Colon (tissue), 2 donors: Measurements from ENCODE around the gene DDR2.
"Not testable (repeated sequence)": the region's sequence is repeated elsewhere in the genome, so short reads cannot be mapped to it uniquely, and the experiment has no call there.

Experiments used
- FAIRE-seq: peaks from 2 replicates; lab custom pipeline; 2012; peaks lifted over from hg19 to GRCh38; lab: Jason Lieb, UNC
- donor health status: control.
- donor health status: control.

DDR2 gene

GRCh38 chr1:162725301-162725837 lies 93.1 kb downstream of the DDR2 start:
- FAIRE-seq = no peak

DNA sequence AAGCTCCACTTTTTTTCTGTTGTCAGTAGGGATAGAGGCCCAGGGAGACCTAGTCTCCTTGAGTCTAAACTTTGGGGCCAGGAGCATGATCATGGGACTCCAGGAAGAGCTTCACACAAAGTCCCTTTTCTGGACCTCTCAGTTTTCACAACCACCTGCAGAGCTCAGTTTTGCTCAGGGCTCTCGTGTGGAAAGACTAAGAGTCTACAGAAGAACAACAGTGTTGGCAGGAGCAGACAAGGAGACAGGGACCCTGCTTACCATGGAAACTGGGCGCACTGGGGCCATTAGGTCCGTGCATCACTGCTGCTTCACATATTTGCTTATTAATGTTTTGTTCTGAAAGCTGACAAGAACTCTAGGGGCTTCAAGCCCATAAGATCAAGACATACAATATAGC lies 94.3 kb downstream of the DDR2 start:
- FAIRE-seq = no peak

GRCh38 chr1:162727493-162727892 lies 95.2 kb downstream of the DDR2 start:
- peak; percentile 99 for FAIRE-seq

DNA sequence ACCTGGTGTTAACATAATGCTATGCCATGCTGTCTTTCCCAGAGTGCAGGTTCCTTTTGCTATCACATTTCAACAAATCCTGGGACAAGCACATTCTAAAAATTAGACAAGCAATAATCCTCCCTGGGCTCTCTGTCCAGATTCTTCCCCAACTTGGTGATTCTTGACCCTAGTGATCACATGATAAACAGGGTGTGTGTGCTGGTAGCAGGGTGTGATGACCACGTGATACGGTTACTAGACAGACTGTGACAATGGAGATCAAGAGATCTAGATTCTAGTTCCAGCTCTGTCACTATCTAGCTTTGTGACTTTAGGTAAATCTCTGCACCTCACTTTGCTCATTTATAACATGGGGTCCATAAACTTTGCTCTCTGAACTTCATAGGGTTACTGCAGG lies 96.3 kb downstream of the DDR2 start:
- no peak for FAIRE-seq

DNA sequence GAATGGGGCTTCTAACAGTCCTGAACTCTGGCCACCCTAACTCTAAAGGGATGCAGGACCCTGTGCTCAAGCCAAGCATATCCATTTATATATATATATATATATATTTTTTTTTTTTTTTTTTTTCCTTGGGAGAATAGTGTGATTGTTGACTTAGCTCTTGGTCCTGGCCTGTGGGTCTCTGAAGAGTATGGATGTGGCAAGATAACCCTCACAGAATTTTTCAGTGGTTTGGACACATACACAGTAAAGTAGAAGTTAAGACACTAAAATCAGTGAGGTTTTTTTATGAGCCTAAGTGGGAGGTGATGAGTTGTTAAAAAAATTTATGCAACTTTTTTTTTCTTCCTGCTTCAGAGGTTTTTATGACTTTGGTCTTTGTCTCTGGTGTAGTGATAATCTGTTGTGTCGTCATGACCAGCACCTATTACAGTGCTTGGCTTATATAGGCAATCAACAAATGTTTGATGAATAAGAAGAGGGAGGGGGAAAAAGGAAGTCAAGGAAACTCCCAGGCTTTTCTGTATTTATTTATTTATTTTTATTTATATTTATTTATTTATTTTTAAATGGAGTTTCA lies 97.0 kb downstream of the DDR2 start:
- peak; percentile 51 for FAIRE-seq

- FAIRE-seq = no peak
These were observed 99.8 kb downstream of the DDR2 start for GRCh38 chr1:162732094-162732493.

- FAIRE-seq = no peak
These were observed 100.5 kb downstream of the DDR2 start for GRCh38 chr1:162732566-162733335.

DNA sequence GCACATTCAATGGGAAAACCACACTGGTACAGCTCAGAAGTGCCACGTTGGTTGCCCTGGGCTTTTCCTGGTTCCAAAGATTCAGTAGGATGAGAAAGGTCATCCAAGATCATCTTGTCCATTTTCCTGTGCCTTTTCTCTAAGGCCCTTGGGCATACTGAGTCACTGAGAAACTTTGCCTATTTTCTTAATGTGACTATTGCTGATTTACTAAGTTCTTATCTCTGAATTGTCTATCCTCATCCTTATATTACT lies 101.0 kb downstream of the DDR2 start:
- FAIRE-seq = no peak

DNA sequence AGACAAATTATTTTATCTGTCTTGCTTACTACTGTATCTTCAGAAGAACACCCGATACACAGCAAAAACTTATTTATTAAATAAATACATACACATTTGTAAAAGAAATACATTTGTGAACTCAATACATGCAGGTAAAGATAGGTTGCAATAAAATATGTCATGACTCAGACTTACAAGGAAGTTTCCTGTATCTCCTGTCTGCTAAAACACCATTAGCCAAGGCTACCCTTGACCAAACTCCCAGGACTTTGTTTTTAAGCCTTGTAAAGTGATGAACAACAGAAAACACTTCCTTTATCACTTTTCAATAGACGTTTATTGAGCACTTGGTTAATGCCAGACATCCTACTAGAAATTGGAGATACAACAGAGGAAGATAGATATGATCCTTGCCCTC lies 101.8 kb downstream of the DDR2 start:
- FAIRE-seq = no peak

DNA sequence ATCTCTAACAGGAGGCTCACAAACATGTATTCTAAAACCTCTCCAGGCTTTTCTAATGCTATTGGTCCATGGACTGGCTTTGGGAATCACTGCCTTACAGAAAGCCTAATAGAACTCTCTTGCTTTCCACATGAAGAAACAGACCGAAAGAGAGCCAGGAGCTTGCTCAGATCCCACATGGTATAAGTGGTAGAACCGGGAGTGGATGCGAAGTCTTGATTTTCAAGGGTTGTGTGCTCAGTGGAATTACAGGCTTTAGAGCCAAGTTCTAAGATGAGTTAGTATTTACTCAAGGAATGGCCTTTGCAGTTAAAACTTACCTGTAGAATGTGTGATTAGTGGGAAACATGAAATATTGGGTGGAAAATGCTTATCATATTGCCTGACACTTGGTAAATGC lies 103.9 kb downstream of the DDR2 start:
- no peak for FAIRE-seq

- no peak for FAIRE-seq
These were observed 104.4 kb downstream of the DDR2 start for GRCh38 chr1:162736633-162737067.

- FAIRE-seq = no peak
These were observed 108.5 kb downstream of the DDR2 start for GRCh38 chr1:162740755-162741154.

DNA sequence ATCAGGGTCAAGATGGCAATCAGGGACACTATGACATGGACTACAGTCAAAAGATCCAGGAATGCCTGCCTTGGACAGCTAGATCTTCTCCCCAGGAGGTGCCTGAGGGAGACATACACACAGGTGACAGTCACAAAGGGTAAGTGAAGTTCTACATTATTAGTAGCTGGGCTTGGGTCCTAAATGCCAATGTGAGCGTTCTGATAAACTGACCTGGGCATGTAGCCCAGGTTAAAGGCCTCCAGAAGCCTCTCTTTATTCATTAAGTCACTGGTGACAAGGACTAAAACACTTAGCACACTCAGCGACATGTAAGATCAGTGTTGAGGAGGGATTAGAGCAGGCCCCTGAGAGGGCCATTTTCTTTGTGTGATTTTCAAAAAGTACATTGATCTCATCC lies 109.3 kb downstream of the DDR2 start:
- FAIRE-seq = no peak

DNA sequence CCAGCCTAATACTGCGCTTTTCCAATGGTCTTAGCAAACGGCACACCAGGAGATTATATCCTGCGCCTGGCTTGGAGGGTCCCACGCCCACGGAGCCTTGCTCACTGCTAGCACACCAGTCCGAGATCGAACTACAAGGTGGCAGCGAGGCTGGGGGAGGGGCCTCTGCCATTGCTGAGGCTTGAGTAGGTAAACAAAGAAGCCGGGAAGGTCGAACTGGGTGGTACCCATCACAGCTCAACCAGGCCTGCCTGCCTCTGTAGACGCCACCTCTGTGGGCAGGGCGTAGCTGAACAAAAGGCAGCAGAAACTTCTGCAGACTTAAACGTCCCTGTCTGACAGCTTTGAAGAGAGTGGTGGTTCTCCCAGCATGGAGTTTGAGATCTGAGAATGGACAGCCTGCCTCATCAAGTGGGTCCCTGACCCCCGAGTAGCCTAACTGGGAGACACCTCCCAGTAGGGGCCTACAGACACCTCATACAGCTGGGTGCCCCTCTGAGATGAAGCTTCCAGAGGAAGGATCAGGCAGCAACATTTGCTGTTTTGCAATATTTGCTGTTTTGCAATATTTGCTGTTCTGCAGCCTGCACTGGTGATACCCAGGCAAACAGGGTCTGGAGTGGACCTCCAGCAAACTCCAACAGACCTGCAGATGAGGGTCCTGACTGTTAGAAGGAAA lies 114.1 kb downstream of the DDR2 start:
- FAIRE-seq = not testable (repeated sequence)

DNA sequence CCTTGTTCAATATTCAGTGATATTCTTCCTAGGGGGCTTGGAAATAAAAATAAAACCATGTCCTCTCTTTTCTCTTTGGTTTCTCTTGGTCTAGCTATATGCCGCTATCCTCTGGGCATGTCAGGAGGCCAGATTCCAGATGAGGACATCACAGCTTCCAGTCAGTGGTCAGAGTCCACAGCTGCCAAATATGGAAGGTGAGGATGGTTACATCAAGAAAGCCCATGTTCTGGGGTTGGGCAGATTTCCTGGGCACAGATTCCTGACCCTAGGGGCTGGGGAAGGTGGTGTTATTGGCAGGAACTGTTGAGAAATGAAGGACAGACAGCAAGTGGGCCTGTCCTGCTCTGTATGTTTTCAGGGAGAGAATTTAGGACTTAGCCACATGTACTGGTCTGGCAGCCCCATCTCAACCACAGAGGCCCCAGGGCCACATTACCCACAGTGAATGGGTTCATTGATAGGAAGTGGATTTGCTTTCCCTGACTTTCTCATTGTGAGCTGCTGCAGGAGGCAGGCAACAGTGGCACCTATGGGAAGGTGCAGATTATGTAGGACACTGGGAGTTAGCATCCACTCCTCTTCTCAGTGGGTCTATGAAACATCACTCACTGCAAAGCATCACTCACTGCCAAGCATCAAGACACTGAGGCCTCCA lies 120.9 kb downstream of the DDR2 start:
- FAIRE-seq = no peak

DNA sequence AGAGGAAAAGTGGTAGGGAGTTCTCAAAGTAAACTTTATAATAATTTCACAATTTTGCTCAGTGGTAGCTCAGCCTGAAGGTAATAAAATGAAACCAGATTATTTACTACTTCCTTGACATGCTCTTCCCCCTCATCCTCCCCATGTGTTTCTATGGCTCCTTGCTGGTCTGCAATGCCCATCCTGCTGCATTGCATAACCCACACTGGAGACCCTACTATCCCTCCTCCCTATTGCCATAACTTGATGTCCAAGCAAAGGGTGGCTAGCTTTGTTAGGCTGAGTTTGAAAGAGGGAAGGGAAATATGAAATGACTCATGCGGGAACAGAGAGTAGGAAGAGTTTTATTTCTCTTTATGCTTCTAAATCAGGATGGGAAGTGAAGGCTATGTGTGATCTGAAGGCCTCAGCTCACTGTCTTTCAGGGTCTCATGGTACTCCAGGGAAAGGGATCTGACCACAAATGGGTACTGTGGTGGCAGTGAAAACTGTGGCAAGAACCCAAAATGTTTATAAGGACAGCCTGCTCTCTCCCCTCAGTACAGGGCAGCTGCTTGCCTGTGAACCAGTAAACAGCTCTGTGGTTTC lies 121.8 kb downstream of the DDR2 start:
- FAIRE-seq = no peak

- no peak for FAIRE-seq
These were observed 123.0 kb downstream of the DDR2 start for GRCh38 chr1:162755306-162755705.

DNA sequence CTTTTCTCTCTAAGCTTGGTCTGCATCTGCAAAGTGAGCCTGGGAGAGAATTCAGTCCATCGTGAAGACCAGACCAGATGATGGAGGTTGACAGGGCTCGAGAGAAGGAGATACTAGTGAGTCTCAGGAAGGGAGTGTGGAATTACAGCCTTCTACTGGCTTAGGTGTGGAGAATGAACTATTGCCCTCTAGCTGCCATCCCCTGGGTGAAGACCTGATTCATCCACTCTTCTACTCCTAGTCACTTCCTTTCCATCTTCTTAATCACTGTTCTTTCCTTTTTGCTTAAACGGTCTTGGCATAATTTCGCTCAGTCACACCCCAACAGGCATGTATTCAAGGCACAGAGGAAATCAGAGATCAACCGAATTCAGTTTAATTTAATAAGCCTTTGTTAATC lies 124.3 kb downstream of the DDR2 start:
- FAIRE-seq = no peak

- no peak for FAIRE-seq
These were observed 125.2 kb downstream of the DDR2 start for GRCh38 chr1:162757476-162757875.

- FAIRE-seq = no peak
These were observed 133.5 kb downstream of the DDR2 start for GRCh38 chr1:162765788-162766187.

DNA sequence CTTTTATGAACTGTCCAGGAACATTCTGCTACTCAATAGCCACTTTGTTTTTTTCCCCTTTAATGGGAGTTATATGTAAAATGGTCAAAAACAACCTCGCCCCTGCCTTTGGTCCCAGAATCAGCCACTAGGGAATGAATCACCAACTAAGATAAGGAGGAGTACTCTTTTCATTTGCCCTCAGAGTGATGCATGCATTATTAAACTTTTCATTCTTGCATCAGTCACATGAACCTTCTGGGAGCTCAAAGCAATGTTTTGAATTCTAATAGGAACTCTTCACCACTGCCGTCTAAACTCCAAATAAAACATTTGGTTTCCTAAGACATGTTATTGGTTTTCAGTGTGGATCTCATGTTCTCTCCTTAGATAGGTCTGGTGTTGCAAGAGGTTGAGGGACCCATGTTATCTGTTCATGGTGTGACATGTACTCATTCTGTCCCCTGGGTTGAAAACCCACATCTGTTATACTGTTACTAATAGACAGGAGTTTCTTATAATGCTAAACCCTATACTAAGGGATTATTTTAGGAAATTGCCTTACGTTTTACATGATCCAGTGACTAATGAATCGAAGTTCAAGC lies 140.4 kb downstream of the DDR2 start:
- FAIRE-seq = no peak

DNA sequence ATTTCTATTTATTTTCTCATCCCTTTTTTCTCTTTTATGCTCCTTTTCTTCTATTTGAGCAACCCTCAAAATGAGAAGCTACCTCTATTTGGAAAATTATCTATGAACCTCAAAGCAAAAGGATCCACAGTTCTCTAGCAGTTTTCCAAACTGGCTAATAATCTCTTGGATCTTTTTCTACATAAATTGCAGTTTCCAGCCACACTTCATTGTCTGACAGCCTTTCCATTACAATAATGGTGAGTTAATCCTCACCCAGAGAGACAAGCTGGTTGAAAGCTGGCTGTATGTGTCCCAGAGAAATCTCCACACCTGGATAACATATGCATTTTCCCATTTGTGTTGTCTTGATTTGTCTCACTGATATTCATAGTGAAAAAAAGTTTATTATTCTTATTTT lies 141.7 kb downstream of the DDR2 start:
- no peak for FAIRE-seq
